ENCODE results near the gene TBCCD1. TPM values are rescaled to one million over a fixed set of nuclear protein-coding genes. Genes with fewer than 3 reads are reported as not detected.

Gene TBCCD1
- polyA plus RNA-seq, 1 donor from 2014 or later = 13.4 TPM

DNA sequence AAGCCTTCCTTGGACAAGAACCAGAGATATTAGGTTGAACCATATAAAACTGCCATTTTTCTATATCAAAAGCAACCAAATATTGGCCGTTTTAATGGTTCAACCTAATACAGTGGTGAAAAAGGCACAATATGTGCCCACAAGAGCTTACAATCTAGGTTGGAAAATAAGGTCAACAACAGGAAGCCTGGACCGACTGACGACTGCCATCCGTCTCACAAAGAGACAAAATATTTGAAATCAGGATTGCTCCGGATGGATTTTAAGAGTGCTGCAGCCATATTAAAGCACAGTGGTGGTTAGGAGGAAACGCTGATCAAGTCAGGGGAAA is 47.1 kb upstream of the TBCCD1 start:
- TF ChIP-seq, protein P1, sequence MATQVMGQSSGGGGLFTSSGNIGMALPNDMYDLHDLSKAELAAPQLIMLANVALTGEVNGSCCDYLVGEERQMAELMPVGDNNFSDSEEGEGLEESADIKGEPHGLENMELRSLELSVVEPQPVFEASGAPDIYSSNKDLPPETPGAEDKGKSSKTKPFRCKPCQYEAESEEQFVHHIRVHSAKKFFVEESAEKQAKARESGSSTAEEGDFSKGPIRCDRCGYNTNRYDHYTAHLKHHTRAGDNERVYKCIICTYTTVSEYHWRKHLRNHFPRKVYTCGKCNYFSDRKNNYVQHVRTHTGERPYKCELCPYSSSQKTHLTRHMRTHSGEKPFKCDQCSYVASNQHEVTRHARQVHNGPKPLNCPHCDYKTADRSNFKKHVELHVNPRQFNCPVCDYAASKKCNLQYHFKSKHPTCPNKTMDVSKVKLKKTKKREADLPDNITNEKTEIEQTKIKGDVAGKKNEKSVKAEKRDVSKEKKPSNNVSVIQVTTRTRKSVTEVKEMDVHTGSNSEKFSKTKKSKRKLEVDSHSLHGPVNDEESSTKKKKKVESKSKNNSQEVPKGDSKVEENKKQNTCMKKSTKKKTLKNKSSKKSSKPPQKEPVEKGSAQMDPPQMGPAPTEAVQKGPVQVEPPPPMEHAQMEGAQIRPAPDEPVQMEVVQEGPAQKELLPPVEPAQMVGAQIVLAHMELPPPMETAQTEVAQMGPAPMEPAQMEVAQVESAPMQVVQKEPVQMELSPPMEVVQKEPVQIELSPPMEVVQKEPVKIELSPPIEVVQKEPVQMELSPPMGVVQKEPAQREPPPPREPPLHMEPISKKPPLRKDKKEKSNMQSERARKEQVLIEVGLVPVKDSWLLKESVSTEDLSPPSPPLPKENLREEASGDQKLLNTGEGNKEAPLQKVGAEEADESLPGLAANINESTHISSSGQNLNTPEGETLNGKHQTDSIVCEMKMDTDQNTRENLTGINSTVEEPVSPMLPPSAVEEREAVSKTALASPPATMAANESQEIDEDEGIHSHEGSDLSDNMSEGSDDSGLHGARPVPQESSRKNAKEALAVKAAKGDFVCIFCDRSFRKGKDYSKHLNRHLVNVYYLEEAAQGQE (IDR thresholded peaks at IDR 0.05; ENCODE audit: borderline replicate concordance) = no peak
- TF ChIP-seq EP300 (conservative IDR thresholded peaks at IDR 0.05; ENCODE audit: poor library complexity, severe bottlenecking) (no peak), RAD21 (conservative IDR thresholded peaks at IDR 0.05) (no peak), MXI1 (conservative IDR thresholded peaks at IDR 0.05; ENCODE audit: poor library complexity, severe bottlenecking) (no peak), POLR2AphosphoS5 (IDR thresholded peaks at IDR 0.05) (no peak), EZH2 (IDR thresholded peaks at IDR 0.05; ENCODE audit: borderline replicate concordance, insufficient read depth, low read length, poor library complexity, severe bottlenecking) (no peak), SMC3 (conservative IDR thresholded peaks at IDR 0.05; ENCODE audit: poor library complexity) (no peak), TAF1 (IDR thresholded peaks at IDR 0.05; ENCODE audit: low read depth) (no peak)
- TF ChIP-seq, protein P2, sequence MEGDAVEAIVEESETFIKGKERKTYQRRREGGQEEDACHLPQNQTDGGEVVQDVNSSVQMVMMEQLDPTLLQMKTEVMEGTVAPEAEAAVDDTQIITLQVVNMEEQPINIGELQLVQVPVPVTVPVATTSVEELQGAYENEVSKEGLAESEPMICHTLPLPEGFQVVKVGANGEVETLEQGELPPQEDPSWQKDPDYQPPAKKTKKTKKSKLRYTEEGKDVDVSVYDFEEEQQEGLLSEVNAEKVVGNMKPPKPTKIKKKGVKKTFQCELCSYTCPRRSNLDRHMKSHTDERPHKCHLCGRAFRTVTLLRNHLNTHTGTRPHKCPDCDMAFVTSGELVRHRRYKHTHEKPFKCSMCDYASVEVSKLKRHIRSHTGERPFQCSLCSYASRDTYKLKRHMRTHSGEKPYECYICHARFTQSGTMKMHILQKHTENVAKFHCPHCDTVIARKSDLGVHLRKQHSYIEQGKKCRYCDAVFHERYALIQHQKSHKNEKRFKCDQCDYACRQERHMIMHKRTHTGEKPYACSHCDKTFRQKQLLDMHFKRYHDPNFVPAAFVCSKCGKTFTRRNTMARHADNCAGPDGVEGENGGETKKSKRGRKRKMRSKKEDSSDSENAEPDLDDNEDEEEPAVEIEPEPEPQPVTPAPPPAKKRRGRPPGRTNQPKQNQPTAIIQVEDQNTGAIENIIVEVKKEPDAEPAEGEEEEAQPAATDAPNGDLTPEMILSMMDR (IDR thresholded peaks at IDR 0.05; ENCODE audit: poor library complexity, severe bottlenecking) = no peak
- Histone ChIP-seq H3F3A (ENCODE audit: insufficient read depth, low read length, poor library complexity, severe bottlenecking) (peaks cover 4% of the 10 kb centered on the region), H2AFZ (ENCODE audit: low read depth, low read length) (peak overlapping the region; percentile 62)

DNA sequence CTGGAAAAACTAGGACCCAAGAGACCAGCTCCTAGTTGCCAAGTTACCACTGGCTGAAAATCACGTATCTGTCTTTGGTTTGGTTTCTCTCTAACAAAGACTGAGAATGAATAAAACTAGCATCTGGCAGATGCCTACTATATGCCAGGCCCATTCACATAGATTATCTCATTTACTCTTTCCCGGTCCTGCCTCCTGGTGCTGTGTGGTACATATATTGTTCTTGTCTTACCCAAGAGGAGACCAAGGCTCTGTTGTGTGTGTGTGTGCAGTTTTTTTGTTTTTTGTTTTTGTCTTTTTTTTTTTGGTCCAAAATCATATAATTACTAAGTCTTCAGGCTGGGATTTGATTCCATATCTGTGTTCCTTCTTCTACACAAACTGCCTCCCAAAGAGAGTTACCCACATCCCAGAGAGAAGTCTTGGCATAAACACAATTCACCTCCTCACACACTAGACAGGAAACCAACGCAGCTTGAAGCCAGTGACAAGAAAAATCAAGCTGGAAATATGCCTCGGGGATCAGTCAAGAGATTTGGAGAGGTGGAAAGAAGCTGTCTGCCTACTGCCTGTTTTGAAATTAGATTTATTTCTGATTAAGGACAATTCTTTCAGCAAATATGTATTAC is 46.6 kb upstream of the TBCCD1 start:
- H3K9me3 ChIP-seq (ENCODE audit: low read length) = no peaks in the 10 kb centered on the region
- H3K9ac ChIP-seq (ENCODE audit: low read length) = no peak overlapping the region
- H4K20me1 ChIP-seq (ENCODE audit: insufficient read depth) = no peaks in the 10 kb centered on the region
- no peak overlapping the region for H3K4me2 ChIP-seq (ENCODE audit: low read length)
- H3K27me3 ChIP-seq (ENCODE audit: insufficient read depth, low read depth, low read length) = no peaks in the 10 kb centered on the region
- TF ChIP-seq, protein P2 (IDR thresholded peaks at IDR 0.05; ENCODE audit: poor library complexity, severe bottlenecking) = no peak
- TF ChIP-seq EP300 (conservative IDR thresholded peaks at IDR 0.05; ENCODE audit: poor library complexity, severe bottlenecking) (no peak), EZH2 (IDR thresholded peaks at IDR 0.05; ENCODE audit: borderline replicate concordance, insufficient read depth, low read length, poor library complexity, severe bottlenecking) (no peak), SMC3 (conservative IDR thresholded peaks at IDR 0.05; ENCODE audit: poor library complexity) (no peak), POLR2AphosphoS5 (IDR thresholded peaks at IDR 0.05) (no peak), TAF1 (IDR thresholded peaks at IDR 0.05; ENCODE audit: low read depth) (no peak), MXI1 (conservative IDR thresholded peaks at IDR 0.05; ENCODE audit: poor library complexity, severe bottlenecking) (no peak), RAD21 (conservative IDR thresholded peaks at IDR 0.05) (no peak)
- TF ChIP-seq, protein P1 (IDR thresholded peaks at IDR 0.05; ENCODE audit: borderline replicate concordance) = no peak
- peaks cover 4% of the 10 kb centered on the region for H3F3A ChIP-seq (ENCODE audit: insufficient read depth, low read length, poor library complexity, severe bottlenecking)
- H3K27ac ChIP-seq (ENCODE audit: low read length) = no peak overlapping the region
- H3K9me2 ChIP-seq (ENCODE audit: insufficient read depth, low read length) = no peaks in the 10 kb centered on the region
- no peak overlapping the region for H3K4me3 ChIP-seq (ENCODE audit: low read length)
- H3K36me3 ChIP-seq (ENCODE audit: insufficient read depth, low read length) = no peaks in the 10 kb centered on the region
- no peaks in the 10 kb centered on the region for H3K79me2 ChIP-seq (replicated peaks; ENCODE audit: insufficient read depth, low read length)
- no peak overlapping the region for H2AFZ ChIP-seq (ENCODE audit: low read depth, low read length)

More for the DNA sequence above, 47.1 kb upstream of the TBCCD1 start:
- H3K4me3 ChIP-seq (ENCODE audit: low read length) = no peak overlapping the region
- no peaks in the 10 kb centered on the region for H3K27me3 ChIP-seq (ENCODE audit: insufficient read depth, low read depth, low read length)
- H3K9me3 ChIP-seq (ENCODE audit: low read length) = no peaks in the 10 kb centered on the region
- H3K27ac ChIP-seq (ENCODE audit: low read length) = peak overlapping the region; percentile 57
- H3K36me3 ChIP-seq (ENCODE audit: insufficient read depth, low read length) = no peaks in the 10 kb centered on the region
- no peaks in the 10 kb centered on the region for H3K9me2 ChIP-seq (ENCODE audit: insufficient read depth, low read length)
- H4K20me1 ChIP-seq (ENCODE audit: insufficient read depth) = no peaks in the 10 kb centered on the region
- H3K4me2 ChIP-seq (ENCODE audit: low read length) = no peak overlapping the region
- H3K79me2 ChIP-seq (replicated peaks; ENCODE audit: insufficient read depth, low read length) = no peaks in the 10 kb centered on the region
- H3K9ac ChIP-seq (ENCODE audit: low read length) = peak overlapping the region; percentile 38

Data from neural cell (in vitro differentiated cells).